Naive thymus-derived CD8-positive, alpha-beta T cell (primary cell): ENCODE results near the gene ARID1B. TPM values are rescaled to one million over a fixed set of nuclear protein-coding genes. Genes with fewer than 3 reads are reported as not detected.

ENCODE experiments used
- ATAC-seq, 2 donors: fragments of 150-1000 bp; cut with Tn5 transposase in 1 of 2; sonication (Bioruptor Pico), chemical (Tn5 transposase) in 1 of 2; 1 replicate in 1 of 2; 2 replicates in 1 of 2; pipeline ENCODE4 v1.10.0; 2021; ENCODE audit warnings: mild to moderate bottlenecking in 2 of 2, moderate library complexity in 2 of 2
- POLR2A ChIA-PET: fragments of 350-600 bp; sonication (Branson Sonifier 250); formaldehyde crosslinking; loops from one replicate; lab custom pipeline; 2021; ENCODE audit warnings: antibody characterized with exemption; lab: Charles Lee
- DNase-seq, 10 donors: peaks; one replicate each; pipeline versions ENCODE4 v3.0.0 to v3.0.0-alpha.2; 2020 to 2022
- H3K27ac Mint-ChIP-seq, 10 donors: one replicate each; pipeline ENCODE4 v1.8.0; 2020 to 2022; ENCODE audit warnings: mild to moderate bottlenecking in 10 of 10, mixed read lengths in 10 of 10, moderate library complexity in 4 of 10, inconsistent platforms in 1 of 10
- H3K27me3 Mint-ChIP-seq, 5 donors: one replicate each; pipeline ENCODE4 v1.8.0; 2021 to 2022; ENCODE audit warnings: mixed read lengths in 5 of 5
- H3K36me3 Mint-ChIP-seq, 3 donors: one replicate each; pipeline ENCODE4 v1.8.0; 2020 to 2022; ENCODE audit warnings: mixed read lengths in 3 of 3, mild to moderate bottlenecking in 2 of 3, inconsistent platforms in 1 of 3
- H3K4me1 Mint-ChIP-seq, 4 donors: one replicate each; pipeline ENCODE4 v1.8.0; 2021 to 2022; ENCODE audit warnings: mixed read lengths in 4 of 4
- H3K4me3 Mint-ChIP-seq, 10 donors: one replicate each; pipeline ENCODE4 v1.8.0; 2020 to 2022; ENCODE audit warnings: mild to moderate bottlenecking in 10 of 10, mixed read lengths in 10 of 10, moderate library complexity in 6 of 10, inconsistent platforms in 1 of 10
- H3K9me3 Mint-ChIP-seq, 9 donors: one replicate each; pipeline ENCODE4 v1.8.0; 2020 to 2022; ENCODE audit warnings: mixed read lengths in 9 of 9, mild to moderate bottlenecking in 3 of 9, inconsistent platforms in 1 of 9, moderate library complexity in 1 of 9
- polyA plus RNA-seq, 3 donors: library from polyadenylated mRNA; unstranded; fragments of 300-500 nt; fragmentation: Illumina TruSeq; gene quantifications; one replicate each; pipeline ENCODE4 v1.2.3, GENCODE V29; 2021
- total RNA-seq, 8 experiments: library from RNA in 2 of 8; stranded (reverse) in 2 of 8; gene quantifications; one replicate each; pipeline ENCODE4 v1.2.3 and lab custom pipeline; 2021 to 2026

ARID1B gene
- total and polyA plus RNA-seq, 5 experiments from 2014 or later: 9.0 to 122 (median 18.6) TPM

DNA sequence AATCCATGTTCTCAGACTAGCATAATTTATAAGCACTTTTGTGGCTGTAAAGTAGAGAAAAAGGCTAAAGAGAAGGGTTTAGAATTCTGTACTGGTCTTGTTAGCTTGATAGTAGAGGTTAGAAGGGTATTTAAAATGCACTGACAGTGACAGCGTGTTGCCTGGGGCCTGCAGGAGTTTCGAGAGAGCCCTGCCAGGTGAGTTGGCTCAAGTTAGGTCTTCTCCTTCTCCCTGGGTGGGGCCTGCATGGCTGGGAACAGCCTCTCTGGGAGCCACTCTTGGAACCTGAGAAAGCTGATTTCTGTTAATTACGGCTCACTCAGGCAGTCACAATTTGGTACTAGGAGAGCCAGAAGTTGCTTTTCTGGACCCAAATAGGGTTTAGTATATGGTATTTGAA is 103.7 kb downstream of the ARID1B start:
- POLR2A ChIA-PET: interaction anchor here (0.7 kb wide), 1 partner anchor 195 kb away, joined by 7 read pairs; no protein-coding TSS in a partner anchor
- Mint-ChIP-seq H3K27me3 (no peaks in the 10 kb centered on the region), H3K4me3 (no peak overlapping the region), H3K36me3 (peaks cover 0 to 5% (median 3%) of the 10 kb centered on the region in 3 donors), H3K27ac (peak overlapping the region in 1 of 10 donors; percentile 41), H3K4me1 (peaks cover 47 to 90% (median 79%) of the 10 kb centered on the region in 4 donors), H3K9me3 (no peaks in the 10 kb centered on the region)
- no peak for DNase-seq
- ATAC-seq: no peak

DNA sequence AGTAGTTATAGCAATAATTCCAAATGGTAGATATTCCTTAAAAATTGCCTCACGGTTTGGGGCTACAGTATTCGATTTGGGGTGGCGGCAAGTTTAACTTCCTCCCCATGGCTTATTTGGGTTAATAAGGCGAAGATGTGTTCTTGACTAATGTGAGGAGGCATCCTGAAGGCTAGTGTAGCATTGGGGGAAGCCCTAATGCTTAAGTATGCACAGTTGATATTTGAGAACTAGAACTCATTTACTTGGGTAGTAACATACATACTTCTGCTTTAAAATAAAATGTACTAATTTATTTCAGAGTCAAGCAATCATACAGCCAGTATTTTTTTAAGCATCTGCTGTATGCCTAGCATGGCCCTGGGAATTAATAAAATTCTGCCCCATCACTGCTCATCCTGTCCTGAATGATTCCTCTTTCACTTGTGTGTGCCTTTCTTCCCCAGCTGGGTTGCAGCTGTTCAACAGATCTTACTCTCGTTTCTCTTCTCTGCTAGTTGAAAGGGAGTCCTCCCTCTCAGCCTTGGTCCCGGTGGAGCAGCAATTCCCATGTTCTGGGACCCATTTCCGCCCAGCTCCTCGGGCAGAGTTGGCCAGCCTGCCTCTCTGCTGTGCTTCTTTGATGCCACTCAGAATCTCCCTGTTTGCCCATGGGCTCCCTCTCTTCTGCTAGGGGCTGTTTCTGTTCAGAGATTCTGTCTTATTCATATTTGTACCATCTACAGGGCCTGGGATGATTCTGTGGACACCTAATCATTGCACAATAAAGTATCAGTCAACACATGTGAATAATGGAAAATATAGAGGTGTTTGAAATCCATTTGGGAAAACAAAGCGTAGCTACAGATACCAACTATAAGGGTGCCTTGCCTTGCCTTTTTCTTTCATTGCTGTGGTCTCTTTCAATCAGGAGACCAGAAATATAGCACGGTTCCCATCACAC is 104.8 kb downstream of the ARID1B start:
- POLR2A ChIA-PET: no interaction called here
- H3K27ac Mint-ChIP-seq: peak overlapping the region in 4 of 10 donors; percentile 22 to 55 (median 38)

DNA sequence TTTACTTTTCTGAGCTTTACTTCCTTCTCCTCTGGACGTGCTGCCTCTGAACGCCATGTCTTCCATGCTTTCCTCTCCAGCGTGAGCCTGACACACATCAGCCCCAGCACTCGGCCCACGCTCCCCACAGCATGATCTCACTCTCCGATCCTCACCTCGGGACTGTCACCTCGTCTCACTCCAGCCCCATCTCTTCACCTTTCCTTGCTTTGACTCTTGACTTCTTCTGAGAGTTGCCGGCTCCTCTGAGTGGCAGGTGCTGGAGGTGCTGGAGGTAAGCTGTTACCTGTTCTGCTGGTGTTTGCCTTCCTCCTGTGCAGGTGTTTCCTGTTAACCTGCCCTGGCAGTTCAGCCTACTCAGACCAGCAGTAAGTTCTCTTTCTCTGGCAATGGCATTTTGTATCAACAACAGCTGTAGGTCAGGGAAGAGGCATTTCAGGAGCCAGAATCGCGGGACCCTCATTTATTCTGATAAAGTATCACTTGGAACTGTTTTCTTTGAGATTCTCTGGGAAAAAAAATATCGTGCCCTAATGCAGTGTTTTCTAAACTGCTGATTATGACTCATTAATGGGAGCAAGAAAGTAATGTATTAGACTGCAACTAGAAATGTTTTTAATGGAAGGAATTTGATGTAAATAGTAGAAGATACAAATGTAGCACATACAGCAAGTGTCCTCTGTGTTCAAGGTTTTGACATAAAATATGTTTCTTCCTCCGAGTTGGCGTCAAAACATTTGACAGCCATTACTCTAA is 106.5 kb downstream of the ARID1B start:
- Mint-ChIP-seq H3K27ac (peak overlapping the region in 9 of 10 donors; percentile 11 to 84 (median 49)), H3K4me3 (peak overlapping the region; percentile 39 to 79 (median 57)), H3K27me3 (no peaks in the 10 kb centered on the region), H3K4me1 (peaks cover 56 to 94% (median 86%) of the 10 kb centered on the region in 4 donors), H3K36me3 (peaks cover 0 to 2% (median 0%) of the 10 kb centered on the region in 3 donors), H3K9me3 (no peaks in the 10 kb centered on the region)
- ATAC-seq (peak; percentile 66 to 79), DNase-seq (peak in 3 of 10 donors; percentile 4 to 23 (median 19))
- POLR2A ChIA-PET: interaction anchor here (0.6 kb wide), 1 partner anchor 87 kb away, joined by 4 read pairs; no protein-coding TSS in a partner anchor

More for the DNA sequence above, 104.8 kb downstream of the ARID1B start:
- no peak for ATAC-seq
- Mint-ChIP-seq H3K4me1 (peaks cover 51 to 94% (median 85%) of the 10 kb centered on the region in 4 donors), H3K9me3 (no peaks in the 10 kb centered on the region), H3K36me3 (peaks cover 0 to 6% (median 3%) of the 10 kb centered on the region in 3 donors), H3K4me3 (peak overlapping the region in 5 of 10 donors; percentile 12 to 59 (median 30)), H3K27me3 (no peaks in the 10 kb centered on the region)
- DNase-seq: no peak

DNA sequence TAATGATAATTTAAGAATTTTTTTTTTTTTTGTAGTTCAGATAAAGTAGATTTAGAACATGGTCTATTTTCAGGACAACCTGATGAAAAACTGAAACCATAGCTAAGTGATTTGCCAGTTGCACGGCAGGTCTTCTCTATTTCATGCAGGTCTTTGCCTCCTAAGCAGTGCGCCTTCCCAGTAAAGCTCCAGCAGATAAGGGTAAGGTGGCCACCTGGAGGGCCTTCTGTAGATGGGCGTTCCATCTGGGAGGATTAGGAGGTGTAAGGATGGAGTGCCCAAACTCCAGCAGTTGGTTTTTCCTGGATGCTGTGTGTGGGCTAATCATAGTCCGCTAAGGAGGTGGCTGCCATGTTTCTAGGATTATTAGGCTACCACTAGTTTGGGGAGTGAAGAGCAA is 107.1 kb downstream of the ARID1B start:
- POLR2A ChIA-PET: no interaction called here
- no peak for ATAC-seq
- H3K9me3 Mint-ChIP-seq: no peaks in the 10 kb centered on the region
- H3K4me3 Mint-ChIP-seq: peak overlapping the region in 1 of 10 donors; percentile 19
- no peaks in the 10 kb centered on the region for H3K27me3 Mint-ChIP-seq
- no peak for DNase-seq
- peaks cover 51 to 92% (median 83%) of the 10 kb centered on the region in 4 donors for H3K4me1 Mint-ChIP-seq
- peaks cover 0 to 2% (median 0%) of the 10 kb centered on the region in 3 donors for H3K36me3 Mint-ChIP-seq
- peak overlapping the region in 2 of 10 donors; percentile 70 to 84 for H3K27ac Mint-ChIP-seq

DNA sequence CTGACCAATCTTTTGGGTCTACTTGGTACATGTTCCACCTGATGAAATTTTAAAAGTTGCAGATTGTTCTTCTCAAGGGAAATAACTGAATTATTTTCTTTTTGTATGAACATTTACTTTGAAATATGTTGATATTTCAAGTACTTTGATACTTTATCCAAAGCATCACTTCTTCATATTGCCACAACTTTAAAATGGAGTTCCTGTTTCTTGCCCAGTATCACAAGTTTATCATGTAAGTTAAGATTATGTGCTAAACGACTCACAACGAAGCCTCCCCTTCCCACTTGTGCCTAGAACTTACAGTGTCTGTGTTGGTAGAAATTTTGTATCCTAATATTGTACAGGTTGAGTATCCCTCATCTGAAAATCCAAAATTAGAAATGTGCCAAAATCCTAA is 108.4 kb downstream of the ARID1B start:
- POLR2A ChIA-PET: no interaction called here
- DNase-seq (no peak), ATAC-seq (no peak)
- no peaks in the 10 kb centered on the region for H3K9me3 Mint-ChIP-seq
- peaks cover 0 to 2% (median 0%) of the 10 kb centered on the region in 3 donors for H3K36me3 Mint-ChIP-seq
- peak overlapping the region in 3 of 10 donors; percentile 12 to 29 (median 29) for H3K27ac Mint-ChIP-seq
- H3K4me1 Mint-ChIP-seq: peaks cover 44 to 89% (median 82%) of the 10 kb centered on the region in 4 donors
- no peaks in the 10 kb centered on the region for H3K27me3 Mint-ChIP-seq
- peak overlapping the region in 1 of 10 donors; percentile 9 for H3K4me3 Mint-ChIP-seq

DNA sequence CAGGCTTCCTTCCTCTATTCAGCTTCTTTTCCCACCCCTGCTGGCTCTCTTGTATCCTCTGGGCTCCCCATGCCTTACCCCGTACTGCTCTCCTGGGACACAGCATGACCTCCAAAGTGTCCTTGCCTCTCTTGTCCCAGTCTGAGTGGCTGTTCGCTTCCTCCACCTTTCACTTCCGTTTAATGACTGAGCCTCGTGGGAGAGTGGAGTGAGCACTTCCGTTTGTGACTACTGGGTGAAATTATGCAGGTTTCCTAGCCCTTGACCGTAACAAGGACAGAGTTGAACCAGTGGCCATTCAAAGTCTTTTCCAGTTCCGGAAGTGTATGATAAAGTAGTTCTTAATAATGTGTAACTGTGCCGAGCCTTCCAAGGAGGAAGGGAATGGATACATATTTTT is 109.2 kb downstream of the ARID1B start:
- POLR2A ChIA-PET: no interaction called here

DNA sequence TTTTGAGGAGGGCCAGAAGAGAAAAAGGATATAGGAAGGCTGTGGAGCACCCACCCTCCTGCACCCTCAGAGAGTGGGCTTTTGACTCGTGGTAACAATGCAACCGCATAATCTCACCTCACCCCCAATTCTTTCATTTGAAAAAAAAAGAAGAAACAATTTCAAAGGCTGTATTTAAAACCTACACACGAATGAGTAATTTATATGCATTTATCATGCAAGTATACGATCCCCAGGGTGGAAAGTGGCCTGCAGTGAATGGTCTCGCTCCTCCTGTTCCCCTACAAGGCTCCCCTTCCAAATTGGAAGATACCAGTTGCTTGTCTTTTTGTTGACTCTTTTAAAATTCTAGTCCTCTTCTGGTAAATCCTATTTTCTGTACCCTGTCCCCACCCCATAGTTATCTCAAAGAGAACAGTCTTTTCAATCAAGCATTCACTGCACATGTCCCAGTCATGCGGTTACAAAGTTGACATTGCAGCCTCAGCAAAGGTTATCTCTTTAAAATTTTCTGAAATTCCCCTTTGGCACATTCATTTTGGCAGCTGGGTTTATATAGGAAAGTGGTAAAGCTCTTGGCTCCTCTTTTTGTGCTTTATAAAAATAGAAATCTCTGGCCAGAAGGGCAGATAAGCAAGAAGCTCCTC is 110.6 kb downstream of the ARID1B start:
- peaks cover 33 to 84% (median 71%) of the 10 kb centered on the region in 4 donors for H3K4me1 Mint-ChIP-seq
- peak overlapping the region in 5 of 10 donors; percentile 14 to 73 (median 70) for H3K27ac Mint-ChIP-seq
- H3K27me3 Mint-ChIP-seq: no peaks in the 10 kb centered on the region
- POLR2A ChIA-PET: no interaction called here
- DNase-seq (peak in 1 of 10 donors; percentile 18), ATAC-seq (no peak)
- H3K4me3 Mint-ChIP-seq: peak overlapping the region in 6 of 10 donors; percentile 19 to 71 (median 52)
- no peaks in the 10 kb centered on the region for H3K9me3 Mint-ChIP-seq
- H3K36me3 Mint-ChIP-seq: peaks cover 0 to 2% (median 0%) of the 10 kb centered on the region in 3 donors

More for the DNA sequence above, 109.2 kb downstream of the ARID1B start:
- H3K27me3 Mint-ChIP-seq: no peaks in the 10 kb centered on the region
- ATAC-seq (no peak), DNase-seq (no peak)
- peak overlapping the region in 8 of 10 donors; percentile 6 to 56 (median 41) for H3K4me3 Mint-ChIP-seq
- peaks cover 40 to 91% (median 84%) of the 10 kb centered on the region in 4 donors for H3K4me1 Mint-ChIP-seq
- peaks cover 0 to 2% (median 0%) of the 10 kb centered on the region in 3 donors for H3K36me3 Mint-ChIP-seq
- no peaks in the 10 kb centered on the region for H3K9me3 Mint-ChIP-seq
- peak overlapping the region in 8 of 10 donors; percentile 5 to 77 (median 60) for H3K27ac Mint-ChIP-seq

DNA sequence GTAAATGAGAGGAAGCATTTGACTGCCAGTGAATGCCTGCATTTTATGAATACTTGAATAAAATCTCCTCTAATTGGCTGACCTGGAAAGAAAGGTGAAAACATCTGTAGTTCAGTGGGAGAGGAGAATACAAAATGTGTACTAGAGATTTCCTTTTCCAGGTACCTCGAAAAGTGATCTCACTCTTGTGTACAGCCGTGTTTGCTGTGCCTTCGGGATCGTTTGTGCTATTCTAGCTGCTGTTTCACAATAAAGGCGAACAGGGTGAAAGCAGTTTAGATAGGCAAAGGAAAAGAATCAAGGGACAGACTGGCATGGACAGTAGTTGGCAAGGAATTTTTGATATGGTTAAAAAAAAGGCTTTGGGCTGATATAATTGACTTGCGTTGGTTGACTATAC is 112.3 kb downstream of the ARID1B start:
- DNase-seq (no peak), ATAC-seq (no peak)
- no peaks in the 10 kb centered on the region for H3K9me3 Mint-ChIP-seq
- H3K36me3 Mint-ChIP-seq: peaks cover 0 to 2% (median 0%) of the 10 kb centered on the region in 3 donors
- H3K27me3 Mint-ChIP-seq: no peaks in the 10 kb centered on the region
- H3K27ac Mint-ChIP-seq: no peak overlapping the region
- POLR2A ChIA-PET: no interaction called here
- no peak overlapping the region for H3K4me3 Mint-ChIP-seq
- peaks cover 23 to 79% (median 69%) of the 10 kb centered on the region in 4 donors for H3K4me1 Mint-ChIP-seq

DNA sequence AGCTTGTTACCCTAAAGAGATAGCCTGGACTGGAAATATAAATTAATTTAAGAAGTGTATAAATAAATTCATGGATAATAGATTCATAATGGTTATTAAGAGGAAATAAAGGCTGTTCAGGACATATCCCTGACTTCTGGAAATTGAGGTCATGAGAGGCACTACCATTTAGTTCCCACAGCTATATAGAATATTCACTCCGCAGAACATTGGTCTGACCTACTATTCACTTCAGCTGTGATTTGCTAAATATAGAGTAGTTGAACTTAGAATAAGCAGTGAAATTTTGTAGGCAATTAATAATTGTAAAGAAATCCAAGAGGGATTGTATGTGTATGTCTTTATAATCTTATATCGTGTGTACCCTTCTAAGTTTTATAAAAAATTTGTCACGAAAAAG is 112.8 kb downstream of the ARID1B start:
- Mint-ChIP-seq H3K9me3 (no peaks in the 10 kb centered on the region), H3K27me3 (no peaks in the 10 kb centered on the region), H3K36me3 (peaks cover 0 to 2% (median 0%) of the 10 kb centered on the region in 3 donors), H3K4me1 (peaks cover 25 to 78% (median 69%) of the 10 kb centered on the region in 4 donors), H3K27ac (no peak overlapping the region), H3K4me3 (no peak overlapping the region)
- ATAC-seq: no peak
- POLR2A ChIA-PET: no interaction called here
- DNase-seq: no peak

DNA sequence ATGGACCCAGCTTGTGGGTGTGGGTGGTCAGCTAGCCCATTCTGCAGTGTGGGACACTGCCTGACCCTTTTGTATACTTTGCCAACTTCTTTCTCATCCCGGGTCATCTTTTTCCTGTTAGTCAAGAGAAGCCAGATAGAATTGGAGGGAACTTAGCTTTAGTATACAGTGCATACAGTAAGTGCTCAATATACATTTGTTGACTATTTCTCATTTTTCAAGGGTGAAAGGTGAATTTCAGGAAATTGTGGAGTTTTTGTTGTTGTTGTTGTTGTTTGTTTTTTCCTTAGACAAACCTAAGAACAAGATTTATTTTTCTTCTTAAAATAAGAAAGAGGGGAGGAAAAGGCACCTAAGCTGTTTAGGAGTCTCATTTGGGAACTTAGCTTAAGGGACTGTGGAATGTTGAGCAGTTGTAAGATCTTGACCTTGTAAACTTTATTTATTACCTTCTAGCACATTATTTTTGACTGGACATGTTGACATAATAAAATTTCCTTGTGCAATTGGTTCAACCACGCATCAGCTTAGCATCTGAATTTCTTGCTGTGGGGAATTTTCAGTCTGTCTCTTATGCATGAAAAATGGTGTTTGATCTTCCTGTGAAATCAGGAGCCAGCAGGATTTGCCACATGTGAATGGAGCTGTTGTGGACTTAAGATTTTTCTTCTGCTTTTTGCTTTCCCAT is 113.6 kb downstream of the ARID1B start:
- Mint-ChIP-seq H3K36me3 (peaks cover 0 to 2% (median 0%) of the 10 kb centered on the region in 3 donors), H3K27me3 (no peaks in the 10 kb centered on the region), H3K9me3 (no peaks in the 10 kb centered on the region), H3K4me1 (peaks cover 23 to 75% (median 69%) of the 10 kb centered on the region in 4 donors), H3K4me3 (no peak overlapping the region), H3K27ac (no peak overlapping the region)
- ATAC-seq: no peak
- no peak for DNase-seq
- POLR2A ChIA-PET: no interaction called here

DNA sequence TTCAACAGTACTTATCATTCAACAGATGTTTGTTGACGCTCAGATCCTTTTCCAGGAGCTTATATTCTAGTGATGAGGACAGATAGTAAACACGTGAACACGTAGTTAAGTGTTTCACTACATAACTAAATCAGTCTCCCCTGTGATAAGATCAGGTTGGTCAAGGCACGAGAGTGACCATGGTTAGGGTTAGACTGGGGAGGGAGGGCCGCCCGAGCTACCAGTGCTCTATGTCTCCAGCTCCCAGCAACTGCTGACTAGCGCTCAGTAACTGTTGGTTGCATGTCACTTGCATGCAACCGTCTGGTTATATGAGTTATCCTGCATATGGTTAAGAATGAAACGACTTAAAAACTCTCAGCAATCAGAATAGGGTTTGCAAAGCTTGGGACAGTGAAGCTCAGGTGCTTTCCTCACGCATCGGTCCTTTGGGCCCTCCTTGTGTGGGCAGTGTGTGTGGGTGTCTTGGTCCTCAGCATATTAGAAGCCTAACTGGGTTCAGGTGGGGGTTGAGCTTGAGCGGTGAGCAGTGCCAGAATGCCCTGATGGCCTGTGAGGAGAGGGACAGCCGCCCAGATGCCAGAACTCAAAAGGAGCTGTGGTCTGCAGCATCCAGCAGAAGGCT is 120.8 kb downstream of the ARID1B start:
- ATAC-seq: no peak
- DNase-seq: no peak
- POLR2A ChIA-PET: no interaction called here
- Mint-ChIP-seq H3K4me3 (peak overlapping the region in 2 of 10 donors; percentile 26 to 34), H3K4me1 (peaks cover 26 to 80% (median 74%) of the 10 kb centered on the region in 4 donors), H3K36me3 (peaks cover 0 to 15% (median 3%) of the 10 kb centered on the region in 3 donors), H3K9me3 (no peaks in the 10 kb centered on the region), H3K27ac (peak overlapping the region in 4 of 10 donors; percentile 6 to 71 (median 57)), H3K27me3 (no peaks in the 10 kb centered on the region)
